H1 (cell line): ENCODE data around the gene ETFDH. TPM values are rescaled to one million over a fixed set of nuclear protein-coding genes. Genes with fewer than 3 reads are reported as not detected.
A peak's percentile ranks its signal among the peaks of the same experiment; 100 is the strongest.

Experiments used
- CTCF ChIA-PET: fragments of 300-600 bp; sonication (Branson Sonifier 250); formaldehyde crosslinking; loops from one replicate; lab custom pipeline; 2021; ENCODE audit not compliant: partially characterized antibody; lab: Charles Lee
- POLR2A ChIA-PET: fragments of 300-600 bp; sonication (Branson Sonifier 250); formaldehyde crosslinking; loops from one replicate; lab custom pipeline; 2021; ENCODE audit warnings: inconsistent platforms; ENCODE audit not compliant: partially characterized antibody; lab: Charles Lee
- DNase-seq, 2 experiments: peaks; one replicate each; pipeline versions ENCODE4 v3.0.0 to v3.0.0-alpha.2; 2010 to 2022; ENCODE audit warnings: low spot score in 2 of 2, low read depth in 1 of 2, mixed read lengths in 1 of 2
- FAIRE-seq: peaks from 2 replicates; lab custom pipeline; 2011; peaks lifted over from hg19 to GRCh38; lab: Jason Lieb, UNC
- H2AFZ ChIP-seq: 2 replicates; pipeline ENCODE4 v1.8.1; 2012; ENCODE audit warnings: low read length, inconsistent platforms
- H2AK5ac ChIP-seq: 2 replicates; pipeline ENCODE4 v1.6.1; 2013; ENCODE audit warnings: low read depth, low read length
- H2BK120ac ChIP-seq: replicated peaks from 2 replicates; pipeline ENCODE3; 2013; ENCODE audit warnings: low read depth, low read length, inconsistent platforms
- H2BK12ac ChIP-seq: 2 replicates; pipeline ENCODE4 v1.6.1; 2013; ENCODE audit warnings: low read depth, low read length
- H2BK15ac ChIP-seq: 2 replicates; pipeline ENCODE4 v1.6.1; 2013; ENCODE audit warnings: low read length
- H2BK20ac ChIP-seq: 2 replicates; pipeline ENCODE4 v1.6.1; 2013; ENCODE audit warnings: low read length
- H2BK5ac ChIP-seq: 2 replicates; pipeline ENCODE4 v1.6.1; 2013; ENCODE audit warnings: low read depth, low read length
- H3K14ac ChIP-seq: 2 replicates; pipeline ENCODE4 v1.6.1; 2013; ENCODE audit warnings: inconsistent platforms; ENCODE audit not compliant: insufficient read length
- H3K18ac ChIP-seq: 2 replicates; pipeline ENCODE4 v1.6.1; 2013; ENCODE audit warnings: low read length; ENCODE audit errors: extremely low read depth
- H3K23ac ChIP-seq: 2 replicates; pipeline ENCODE4 v1.6.1; 2013; ENCODE audit warnings: inconsistent platforms; ENCODE audit not compliant: insufficient read length
- H3K23me2 ChIP-seq: 2 replicates; pipeline ENCODE4 v1.6.1; 2013; ENCODE audit warnings: low read depth, low read length
- H3K27ac ChIP-seq: 2 replicates; pipeline ENCODE4 v1.6.1; 2011; ENCODE audit warnings: low read depth, low read length, inconsistent platforms
- H3K27me3 ChIP-seq, 4 experiments: replicated peaks in 1 of 4; 1 replicate in 1 of 4; 2 replicates in 3 of 4; pipeline versions ENCODE4 v1.6.1 to v1.8.1; 2011 to 2013; ENCODE audit warnings: low read length in 3 of 4, mild to moderate bottlenecking in 3 of 4, inconsistent platforms in 2 of 4, mixed read lengths in 2 of 4, moderate library complexity in 1 of 4; ENCODE audit not compliant: control insufficient read depth in 3 of 4, insufficient read depth in 3 of 4; ENCODE audit errors: extremely low read depth in 1 of 4
- H3K36me3 ChIP-seq, 4 experiments: 2 replicates each; pipeline versions ENCODE4 v1.6.1 to v1.8.1; 2011 to 2013; ENCODE audit warnings: mild to moderate bottlenecking in 4 of 4, low read length in 3 of 4, moderate library complexity in 2 of 4, control low read depth in 1 of 4, inconsistent platforms in 1 of 4; ENCODE audit not compliant: insufficient read depth in 4 of 4, control insufficient read depth in 2 of 4
- H3K4ac ChIP-seq: replicated peaks from 2 replicates; pipeline ENCODE3; 2013; ENCODE audit warnings: low read length, low read depth, mixed read lengths, inconsistent platforms; ENCODE audit not compliant: insufficient read length
- H3K4me1 ChIP-seq, 4 experiments: replicated peaks in 1 of 4; 1 replicate in 1 of 4; 2 replicates in 3 of 4; pipeline versions ENCODE4 v1.6.1 to v1.8.1; 2011 to 2013; ENCODE audit warnings: low read length in 3 of 4, inconsistent platforms in 2 of 4, mixed read lengths in 1 of 4; ENCODE audit not compliant: insufficient read depth in 4 of 4, control insufficient read depth in 3 of 4
- H3K4me2 ChIP-seq, 2 experiments: 2 replicates each; pipeline versions ENCODE4 v1.6.1 to v1.8.1; 2011 to 2013; ENCODE audit warnings: low read depth in 2 of 2, low read length in 2 of 2, control low read depth in 1 of 2, inconsistent platforms in 1 of 2, mild to moderate bottlenecking in 1 of 2; ENCODE audit not compliant: insufficient read depth in 1 of 2
- H3K4me3 ChIP-seq, 4 experiments: fragments of 200-600, 300-600 bp in 1 of 4; sonication (generic), shearing (Covaris generic), sonication (Bioruptor Twin) in 1 of 4; 2 replicates each; pipeline versions ENCODE4 v1.5.1 to v1.8.1; 2011 to 2016; ENCODE audit warnings: low read length in 4 of 4, low read depth in 3 of 4, control low read depth in 2 of 4, inconsistent platforms in 2 of 4, mild to moderate bottlenecking in 2 of 4, mixed read lengths in 1 of 4, moderate library complexity in 1 of 4; ENCODE audit not compliant: insufficient read depth in 2 of 4; ENCODE audit errors: extremely low read depth in 1 of 4
- H3K56ac ChIP-seq: replicated peaks from 2 replicates; pipeline ENCODE3; 2013; ENCODE audit warnings: low read depth, mild to moderate bottlenecking, mixed read lengths, low read length, inconsistent platforms; ENCODE audit not compliant: insufficient read length
- H3K79me1 ChIP-seq: 2 replicates; pipeline ENCODE4 v1.6.1; 2013; ENCODE audit warnings: low read depth, low read length, control low read depth
- H3K79me2 ChIP-seq, 2 experiments: 2 replicates each; pipeline versions ENCODE4 v1.6.1 to v1.8.1; 2012 to 2013; ENCODE audit warnings: low read length in 2 of 2, mild to moderate bottlenecking in 2 of 2, inconsistent platforms in 1 of 2; ENCODE audit not compliant: insufficient read depth in 2 of 2, control insufficient read depth in 1 of 2
- H3K9ac ChIP-seq, 4 experiments: replicated peaks in 1 of 4; 1 replicate in 1 of 4; 2 replicates in 3 of 4; pipeline versions ENCODE4 v1.6.1 to v1.8.1; 2011 to 2013; ENCODE audit warnings: low read depth in 3 of 4, low read length in 3 of 4, control low read depth in 2 of 4, mild to moderate bottlenecking in 2 of 4, moderate library complexity in 2 of 4, inconsistent platforms in 1 of 4; ENCODE audit errors: extremely low read depth in 1 of 4
- H3K9me3 ChIP-seq, 2 experiments: 2 replicates each; pipeline versions ENCODE4 v1.6.1 to v1.8.1; 2012 to 2013; ENCODE audit warnings: mild to moderate bottlenecking in 2 of 2, moderate library complexity in 2 of 2, control low read depth in 1 of 2, inconsistent platforms in 1 of 2, low read depth in 1 of 2, low read length in 1 of 2, mixed read lengths in 1 of 2; ENCODE audit not compliant: insufficient read depth in 2 of 2
- H4K20me1 ChIP-seq, 2 experiments: replicated peaks in 1 of 2; 2 replicates each; pipeline versions ENCODE3 to v1.8.1; 2011 to 2013; ENCODE audit warnings: inconsistent platforms in 2 of 2, low read length in 2 of 2, mild to moderate bottlenecking in 1 of 2; ENCODE audit not compliant: insufficient read depth in 2 of 2, control insufficient read depth in 1 of 2
- H4K5ac ChIP-seq: 2 replicates; pipeline ENCODE4 v1.6.1; 2013; ENCODE audit warnings: low read length, low read depth, mixed read lengths, inconsistent platforms; ENCODE audit not compliant: insufficient read length
- H4K8ac ChIP-seq: 2 replicates; pipeline ENCODE4 v1.8.0; 2013; ENCODE audit warnings: mild to moderate bottlenecking, moderate library complexity, low read length, inconsistent platforms; ENCODE audit not compliant: insufficient read depth; ENCODE audit errors: extremely low read depth
- H4K91ac ChIP-seq: replicated peaks from 2 replicates; pipeline ENCODE3; 2013; ENCODE audit warnings: low read length, mixed read lengths, inconsistent platforms; ENCODE audit not compliant: insufficient read length
- RAD21 ChIP-seq, 2 experiments: IDR thresholded peaks in 1 of 2; conservative IDR thresholded peaks in 1 of 2; 2 replicates each; pipeline ENCODE4 v1.6.1; 2011; ENCODE audit warnings: low read depth in 2 of 2, low read length in 2 of 2, improper control_type of control experiment in 1 of 2, inconsistent platforms in 1 of 2, mild to moderate bottlenecking in 1 of 2, moderate library complexity in 1 of 2
- TAF7 ChIP-seq: optimal IDR thresholded peaks from 2 replicates; pipeline ENCODE3; 2011; ENCODE audit warnings: low read depth, mild to moderate bottlenecking, inconsistent platforms, low read length, moderate library complexity, borderline replicate concordance
- WGBS, 2 experiments: shearing (Covaris generic) in 1 of 2; methylation state at CpG; one replicate each; pipeline versions ENCODE4 v1.1.6 to v1.1.7; 2013 to 2015; ENCODE audit warnings: low lambda C conversion rate in 2 of 2, mixed read lengths in 2 of 2, inconsistent platforms in 1 of 2, low coverage in 1 of 2, missing lambda C conversion rate in 1 of 2; ENCODE audit not compliant: insufficient replicate concordance in 2 of 2, insufficient coverage in 1 of 2, insufficient read length in 1 of 2; ENCODE audit errors: extremely low coverage in 1 of 2, missing lambda C conversion rate in 1 of 2; 5-methylcytosine and 5-hydroxymethylcytosine counted together
- polyA plus RNA-seq, 7 experiments: library from polyadenylated mRNA; depleted of rRNA in 3 of 7; stranded (reverse) in 5 of 7; unstranded in 2 of 7; fragments of >200 nt in 5 of 7; fragments of 200-250 nt in 2 of 7; gene quantifications; 1 replicate in 5 of 7; 2 replicates in 1 of 7; 4 replicates in 1 of 7; pipeline versions ENCODE4 v1.2.1 to v1.2.3, GENCODE V29; 2011 to 2013; ENCODE audit warnings: missing spikeins in 2 of 7, mixed read lengths in 2 of 7
- total RNA-seq: library from RNA; stranded (reverse); fragmentation: NEBNext Ultra II Directional; extraction: Animal tissue kit (Norgen Biotek cat#: 25700); gene quantifications from 2 replicates; pipeline ENCODE4 v1.2.1, GENCODE V29; 2021

ETFDH gene
- total and polyA plus RNA-seq, 2 of the 8 experiments (the other 6 are each of a cell fraction or from before 2014, with no cell fraction given) = 11.3 to 15.7 TPM

DNA sequence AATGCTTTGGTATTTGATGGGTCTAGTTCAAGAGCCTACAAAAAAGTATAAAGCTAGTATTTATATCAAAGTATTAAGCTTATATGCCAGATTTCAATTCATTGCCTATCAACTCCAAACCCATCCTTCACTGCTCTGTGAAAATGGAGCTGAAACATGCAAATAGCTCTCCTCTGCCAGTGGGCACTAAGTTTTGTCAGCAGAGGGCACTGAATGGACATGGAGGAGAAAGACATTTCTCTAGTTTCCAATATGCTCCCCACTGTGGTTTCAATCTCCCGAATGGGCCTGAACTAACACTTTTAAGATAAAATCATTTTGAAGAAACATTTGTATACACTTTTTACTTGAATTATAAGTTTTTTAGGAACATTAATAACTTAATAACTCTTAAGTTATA is 38.7 kb downstream of the ETFDH start:
- H3K9ac ChIP-seq = no peak overlapping the region
- TF ChIP-seq RAD21 (IDR thresholded peaks at IDR 0.05 in 1 of 2, conservative IDR thresholded peaks at IDR 0.05 in 1 of 2; ENCODE audit: low read depth in 2 of 2, low read length in 2 of 2) (peak; percentile 38 to 41; a peak in 3 of 4 replicates), TAF7 (no peak)
- H2AFZ ChIP-seq = no peak overlapping the region
- H2BK120ac ChIP-seq = no peak overlapping the region
- H4K8ac ChIP-seq = no peak overlapping the region
- ChIA-PET CTCF (interaction anchor here (0.9 to 1.7 kb wide), 5 partner anchors 10 to 141 kb away, joined by 3 to 6 read pairs (median 3); no protein-coding TSS in a partner anchor), POLR2A (no interaction called here)
- H3K4me3 ChIP-seq = no peak overlapping the region
- H2BK12ac ChIP-seq = no peak overlapping the region
- H3K27me3 ChIP-seq = peaks cover 0 to 2% (median 0%) of the 10 kb centered on the region in 4 experiments; a peak in 1 of 7 replicates
- H3K14ac ChIP-seq = no peak overlapping the region
- H3K9me3 ChIP-seq = no peaks in the 10 kb centered on the region
- H3K79me1 ChIP-seq = no peaks in the 10 kb centered on the region
- H3K4me2 ChIP-seq = no peak overlapping the region
- H2BK5ac ChIP-seq = no peak overlapping the region
- H2BK15ac ChIP-seq = no peak overlapping the region
- H3K18ac ChIP-seq = no peak overlapping the region
- no peaks in the 10 kb centered on the region for H4K20me1 ChIP-seq
- no peaks in the 10 kb centered on the region for H3K79me2 ChIP-seq
- no peak overlapping the region for H4K5ac ChIP-seq
- H3K23me2 ChIP-seq = no peaks in the 10 kb centered on the region
- FAIRE-seq (no peak), DNase-seq (no peak)
- no peaks in the 10 kb centered on the region for H3K4me1 ChIP-seq
- 88% methylated on average over 1 of the region's 1 CpG; no CpG with 5 or more reads in 1 of the 2 experiments for WGBS, 2 experiments
- H3K4ac ChIP-seq = no peak overlapping the region
- no peak overlapping the region for H2AK5ac ChIP-seq
- H2BK20ac ChIP-seq = no peak overlapping the region
- no peak overlapping the region for H4K91ac ChIP-seq
- no peak overlapping the region for H3K56ac ChIP-seq
- no peak overlapping the region for H3K23ac ChIP-seq
- no peak overlapping the region for H3K27ac ChIP-seq
- H3K36me3 ChIP-seq = peaks cover 2 to 86% (median 46%) of the 10 kb centered on the region in 4 experiments; a peak in 6 of 8 replicates
